ENCODE data around the gene NPR3. TPM values are rescaled to one million over a fixed set of nuclear protein-coding genes. Genes with fewer than 3 reads are reported as not detected.

The NPR3 gene
- total RNA-seq, 1 experiment from 2014 or later, result not detected

- Histone ChIP-seq H3K14ac (ENCODE audit: insufficient read depth, low read length) (no peak overlapping the region; the same call in 1 of the 2 replicates), H2BK12ac (ENCODE audit: insufficient read length, low read depth, low read length) (no peak overlapping the region), H4K5ac (ENCODE audit: insufficient read length, low read depth, low read length) (no peak overlapping the region), H3K9ac (ENCODE audit: extremely low read depth, insufficient read length, low read length) (no peak overlapping the region), H3K4me1 (ENCODE audit: insufficient read depth, low read length) (no peaks in the 10 kb centered on the region), H4K8ac (replicated peaks; ENCODE audit: insufficient read length, low read depth, low read length) (no peak overlapping the region), H3K56ac (ENCODE audit: insufficient read length, low read depth, low read length) (no peak overlapping the region), H3K27me3 (ENCODE audit: insufficient read depth, low read length) (peaks cover 5% of the 10 kb centered on the region; the same call in 1 of the 2 replicates), H3T11ph (ENCODE audit: low read length) (no peak overlapping the region), H2BK120ac (ENCODE audit: low read depth, low read length, poor library complexity, severe bottlenecking) (no peak overlapping the region), H2BK15ac (ENCODE audit: low read depth, low read length) (no peak overlapping the region), H3K79me2 (ENCODE audit: insufficient read depth, low read length) (no peaks in the 10 kb centered on the region), H3K27ac (ENCODE audit: insufficient read length, low read depth, low read length) (no peak overlapping the region), H3K9me3 (ENCODE audit: control insufficient read depth, low read depth, low read length) (no peaks in the 10 kb centered on the region), H2BK5ac (ENCODE audit: insufficient read length, low read length) (no peak overlapping the region), H2BK20ac (ENCODE audit: low read depth, low read length, poor library complexity, severe bottlenecking) (no peak overlapping the region), H3K4ac (ENCODE audit: low read depth, low read length) (no peak overlapping the region), H4K20me1 (ENCODE audit: control insufficient read depth, insufficient read depth, insufficient read length) (no peaks in the 10 kb centered on the region), H3K18ac (ENCODE audit: insufficient read length, low read depth, low read length) (peak overlapping the region; percentile 48), H2AFZ (ENCODE audit: low read length) (no peak overlapping the region), H3K79me1 (ENCODE audit: insufficient read depth, low read depth, low read length, poor library complexity, severe bottlenecking) (no peaks in the 10 kb centered on the region), H2AK5ac (ENCODE audit: insufficient read length, low read length) (no peak overlapping the region), H3K23me2 (ENCODE audit: insufficient read length, low read depth, low read length, poor library complexity, severe bottlenecking) (peaks cover 2% of the 10 kb centered on the region), H3K4me2 (ENCODE audit: insufficient read depth, insufficient read length, low read length) (no peak overlapping the region), H4K91ac (ENCODE audit: insufficient read length, low read depth, low read length) (no peak overlapping the region), H3K23ac (ENCODE audit: insufficient read length, low read depth, low read length) (no peak overlapping the region)
- H3K27me3 Mint-ChIP-seq (ENCODE audit: low read depth), result peaks cover 25% of the 10 kb centered on the region
- DNase-seq, result no peak
- peaks cover 5 to 7% of the 10 kb centered on the region in 2 experiments; a peak in 3 of 4 replicates for H3K4me1 Mint-ChIP-seq
- TF ChIP-seq CTCF (conservative IDR thresholded peaks at IDR 0.05), result no peak
- peaks cover 0 to 4% of the 10 kb centered on the region in 2 experiments; a peak in 1 of 5 replicates for H3K9me3 Mint-ChIP-seq
- no peak overlapping the region for H3K4me3 Mint-ChIP-seq
- H3K36me3 Mint-ChIP-seq (ENCODE audit: insufficient read depth in 1 of 3, low read depth in 3 of 3), result no peaks in the 10 kb centered on the region; a peak in 1 of 7 replicates
- no peak overlapping the region for H3K27ac Mint-ChIP-seq
Observed at GRCh38 chr5:32703957-32704356, 7.2 kb upstream of the NPR3 start.

All from H9 (cell line).